ENCODE results near the gene PDHA1. TPM values are rescaled to one million over a fixed set of nuclear protein-coding genes. Genes with fewer than 3 reads are reported as not detected.

PDHA1 gene
- total RNA-seq, 1 experiment from 2014 or later = 214 TPM

GRCh38 chrX:19350941-19351384, 7.2 kb downstream of the PDHA1 start:
- Histone ChIP-seq H3K79me2 (ENCODE audit: insufficient read depth, low read length) (peaks cover 4% of the 10 kb centered on the region), H4K8ac (replicated peaks; ENCODE audit: insufficient read length, low read depth, low read length) (no peak overlapping the region), H4K20me1 (ENCODE audit: control insufficient read depth, insufficient read depth, insufficient read length) (no peaks in the 10 kb centered on the region), H3K27ac (ENCODE audit: insufficient read length, low read depth, low read length) (no peak overlapping the region), H3K23ac (ENCODE audit: insufficient read length, low read depth, low read length) (no peak overlapping the region), H2AK5ac (ENCODE audit: insufficient read length, low read length) (no peak overlapping the region), H2AFZ (ENCODE audit: low read length) (no peak overlapping the region), H3K4me2 (ENCODE audit: insufficient read depth, insufficient read length, low read length) (no peak overlapping the region), H3K4me1 (ENCODE audit: insufficient read depth, low read length) (no peaks in the 10 kb centered on the region), H4K5ac (ENCODE audit: insufficient read length, low read depth, low read length) (no peak overlapping the region), H3K23me2 (ENCODE audit: insufficient read length, low read depth, low read length, poor library complexity, severe bottlenecking) (no peaks in the 10 kb centered on the region), H2BK12ac (ENCODE audit: insufficient read length, low read depth, low read length) (no peak overlapping the region), H3K9ac (ENCODE audit: extremely low read depth, insufficient read length, low read length) (no peak overlapping the region), H3K27me3 (ENCODE audit: insufficient read depth, low read length) (no peaks in the 10 kb centered on the region), H3K14ac (ENCODE audit: insufficient read depth, low read length) (no peak overlapping the region), H3K4ac (ENCODE audit: low read depth, low read length) (no peak overlapping the region), H3T11ph (ENCODE audit: low read length) (no peak overlapping the region), H2BK5ac (ENCODE audit: insufficient read length, low read length) (no peak overlapping the region), H3K56ac (ENCODE audit: insufficient read length, low read depth, low read length) (no peak overlapping the region), H3K18ac (ENCODE audit: insufficient read length, low read depth, low read length) (no peak overlapping the region), H2BK120ac (ENCODE audit: low read depth, low read length, poor library complexity, severe bottlenecking) (no peak overlapping the region), H3K9me3 (ENCODE audit: control insufficient read depth, low read depth, low read length) (peaks cover 5% of the 10 kb centered on the region), H3K79me1 (ENCODE audit: insufficient read depth, low read depth, low read length, poor library complexity, severe bottlenecking) (no peaks in the 10 kb centered on the region), H4K91ac (ENCODE audit: insufficient read length, low read depth, low read length) (no peak overlapping the region), H2BK15ac (ENCODE audit: low read depth, low read length) (no peak overlapping the region), H2BK20ac (ENCODE audit: low read depth, low read length, poor library complexity, severe bottlenecking) (no peak overlapping the region)
- no peak overlapping the region for H3K27ac Mint-ChIP-seq
- no peak for TF ChIP-seq CTCF (conservative IDR thresholded peaks at IDR 0.05)
- peaks cover 63 to 68% of the 10 kb centered on the region in 2 experiments for H3K9me3 Mint-ChIP-seq
- no CpG with 5 or more reads among the region's 8 CpGs for WGBS (ENCODE audit: extremely low coverage, insufficient read length, low lambda C conversion rate)
- no peaks in the 10 kb centered on the region for H3K4me1 Mint-ChIP-seq
- H3K27me3 Mint-ChIP-seq (ENCODE audit: low read depth) = no peaks in the 10 kb centered on the region
- no peak overlapping the region for H3K4me3 Mint-ChIP-seq
- H3K36me3 Mint-ChIP-seq (ENCODE audit: insufficient read depth in 1 of 3, low read depth in 3 of 3) = peaks cover 23 to 67% (median 55%) of the 10 kb centered on the region in 3 experiments; a peak in 6 of 7 replicates
- DNase-seq = no peak

All from H9 (cell line).